HG03280 (cell line): ENCODE measurements around the gene SPATA3.
"Not testable (repeated sequence)": the region's sequence is repeated elsewhere in the genome, so short reads cannot be mapped to it uniquely, and the experiment has no call there.

Experiments
- ATAC-seq: cut with Tn5 transposase; IDR thresholded peaks from one replicate; pipeline ENCODE4 v1.9.1; 2021; ENCODE audit warnings: mild to moderate bottlenecking, moderate library complexity; ENCODE audit not compliant: unreplicated experiment

SPATA3 gene

GRCh38 chr2:230968314-230968713 lies 27.6 kb upstream of the SPATA3 start:
- not testable (repeated sequence) for ATAC-seq

- ATAC-seq = peak; percentile 40
Observed at GRCh38 chr2:230968921-230969658, 26.8 kb upstream of the SPATA3 start.

- no peak for ATAC-seq
Observed at GRCh38 chr2:230969659-230970015, 26.3 kb upstream of the SPATA3 start.

GRCh38 chr2:230972046-230972445 lies 23.9 kb upstream of the SPATA3 start:
- ATAC-seq = no peak

- ATAC-seq = peak; percentile 67
Observed at GRCh38 chr2:230974096-230974913, 21.6 kb upstream of the SPATA3 start.

GRCh38 chr2:230975927-230976326 lies 20.0 kb upstream of the SPATA3 start:
- no peak for ATAC-seq

GRCh38 chr2:230976671-230977171 lies 19.2 kb upstream of the SPATA3 start:
- ATAC-seq = peak; percentile 31

- ATAC-seq = no peak
Observed at GRCh38 chr2:230980468-230980867, 15.5 kb upstream of the SPATA3 start.

GRCh38 chr2:230981704-230982103 lies 14.2 kb upstream of the SPATA3 start:
- no peak for ATAC-seq

- ATAC-seq = no peak
Observed at GRCh38 chr2:230982126-230982525, 13.8 kb upstream of the SPATA3 start.

- no peak for ATAC-seq
Observed at GRCh38 chr2:230982528-230982927, 13.4 kb upstream of the SPATA3 start.

- no peak for ATAC-seq
Observed at GRCh38 chr2:230983566-230983965, 12.4 kb upstream of the SPATA3 start.

- ATAC-seq = peak; percentile 59
Observed at GRCh38 chr2:230984393-230985220, 11.3 kb upstream of the SPATA3 start.

- ATAC-seq = no peak
Observed at GRCh38 chr2:230985519-230986231, 10.2 kb upstream of the SPATA3 start.

GRCh38 chr2:230986520-230987136 lies 9.3 kb upstream of the SPATA3 start:
- no peak for ATAC-seq

- no peak for ATAC-seq
Observed at GRCh38 chr2:230987137-230988020, 8.5 kb upstream of the SPATA3 start.

- ATAC-seq = no peak
Observed at GRCh38 chr2:230989731-230990130, 6.2 kb upstream of the SPATA3 start.

GRCh38 chr2:230990131-230990898 lies 5.6 kb upstream of the SPATA3 start:
- ATAC-seq = no peak

GRCh38 chr2:230990899-230991150 lies 5.1 kb upstream of the SPATA3 start:
- no peak for ATAC-seq
